NCI-H1417 (cell line): ENCODE results near the gene ALOX12.
A peak's percentile ranks its signal among the peaks of the same experiment; 100 is the strongest.

ENCODE experiments used
- DNase-seq, 3 experiments: peaks; one replicate each; lab custom pipeline; 2025; lab: John Stamatoyannopoulos, UW

ALOX12 gene

GRCh38 chr17:7021993-7022778, 26.3 kb downstream of the ALOX12 start:
- DNase-seq: peak; percentile 41 to 51 (median 42)

- no peak for DNase-seq
These were observed 27.1 kb downstream of the ALOX12 start, which contains the start of gene BCL6B for GRCh38 chr17:7022781-7023571. Gene BCL6B, plus strand, starts transcription at chr17:7023050. Its CDS starts 622 bp downstream, at chr17:7023672.

GRCh38 chr17:7023576-7024401, 27.9 kb downstream of the ALOX12 start:
- DNase-seq: peak in 2 of 3 experiments; percentile 3 to 41

- DNase-seq: no peak
These were observed 28.5 kb downstream of the ALOX12 start for GRCh38 chr17:7024402-7024785.

- DNase-seq: no peak
These were observed 29.4 kb downstream of the ALOX12 start for GRCh38 chr17:7025245-7025644.

- DNase-seq: no peak
These were observed 30.7 kb downstream of the ALOX12 start for GRCh38 chr17:7026471-7027115.

GRCh38 chr17:7027335-7027734, 31.5 kb downstream of the ALOX12 start:
- no peak for DNase-seq

GRCh38 chr17:7029096-7029495, 33.2 kb downstream of the ALOX12 start:
- no peak for DNase-seq

- DNase-seq: peak in 1 of 3 experiments; percentile 0
These were observed 33.8 kb downstream of the ALOX12 start for GRCh38 chr17:7029659-7030058.

GRCh38 chr17:7034955-7035590, 39.2 kb downstream of the ALOX12 start:
- peak in 1 of 3 experiments; percentile 11 for DNase-seq

- DNase-seq: peak; percentile 87 to 95 (median 88)
These were observed 39.9 kb downstream of the ALOX12 start, which contains the start of gene SLC16A13 for GRCh38 chr17:7035591-7036368. Gene SLC16A13, plus strand, starts transcription at chr17:7036015. Its CDS starts 368 bp downstream, at chr17:7036383.

- DNase-seq: no peak
These were observed 42.4 kb downstream of the ALOX12 start for GRCh38 chr17:7038025-7038862.

GRCh38 chr17:7039832-7040231, 44.0 kb downstream of the ALOX12 start:
- no peak for DNase-seq

GRCh38 chr17:7041607-7042500, 46.0 kb downstream of the ALOX12 start:
- DNase-seq: peak in 1 of 3 experiments; percentile 1

- DNase-seq: no peak
These were observed 46.8 kb downstream of the ALOX12 start for GRCh38 chr17:7042501-7043181.

GRCh38 chr17:7043182-7043496, 47.3 kb downstream of the ALOX12 start:
- DNase-seq: peak in 1 of 3 experiments; percentile 51

- peak; percentile 69 to 92 (median 83) for DNase-seq
These were observed 47.8 kb downstream of the ALOX12 start, which contains the start of gene SLC16A11 for GRCh38 chr17:7043497-7044198. Gene SLC16A11, minus strand, starts transcription at chr17:7044092. Its CDS starts 579 bp downstream, at chr17:7043513.
